Liver (tissue), 9 donors: ENCODE measurements around the gene PNO1. TPM values are rescaled to one million over a fixed set of nuclear protein-coding genes. Genes with fewer than 3 reads are reported as not detected.
A peak's percentile ranks its signal among the peaks of the same experiment; 100 is the strongest.

Experiments used
- DNase-seq: peaks from one replicate; pipeline ENCODE4 v3.0.0-alpha.2; 2017; ENCODE audit warnings: low spot score
- H3K27ac ChIP-seq, 2 donors: one replicate each; pipeline ENCODE4 v1.7.0; 2013; ENCODE audit warnings: inconsistent platforms in 2 of 2, low read length in 2 of 2, control low read depth in 1 of 2, low read depth in 1 of 2, mild to moderate bottlenecking in 1 of 2
- H3K27me3 ChIP-seq, 4 donors: one replicate each; pipeline versions ENCODE4 v1.6.1 to v1.7.0; 2013; ENCODE audit warnings: low read length in 3 of 4, inconsistent platforms in 1 of 4, mild to moderate bottlenecking in 1 of 4, moderate library complexity in 1 of 4; ENCODE audit not compliant: control insufficient read depth in 4 of 4, insufficient read depth in 4 of 4
- H3K36me3 ChIP-seq, 4 donors: one replicate each; pipeline versions ENCODE4 v1.6.1 to v1.7.0; 2013; ENCODE audit warnings: low read length in 3 of 4, mild to moderate bottlenecking in 3 of 4, low read depth in 1 of 4, moderate library complexity in 1 of 4; ENCODE audit not compliant: control insufficient read depth in 4 of 4, insufficient read depth in 3 of 4
- H3K4me1 ChIP-seq, 4 donors: one replicate each; pipeline versions ENCODE4 v1.6.1 to v1.7.0; 2013; ENCODE audit warnings: low read length in 3 of 4, mild to moderate bottlenecking in 3 of 4, moderate library complexity in 1 of 4; ENCODE audit not compliant: control insufficient read depth in 4 of 4, insufficient read depth in 4 of 4
- H3K4me3 ChIP-seq, 3 donors: one replicate each; pipeline versions ENCODE4 v1.6.1 to v1.7.0; 2013; ENCODE audit warnings: low read length in 3 of 3, control low read depth in 1 of 3, low read depth in 1 of 3, mild to moderate bottlenecking in 1 of 3
- H3K9ac ChIP-seq, 2 donors: one replicate each; pipeline ENCODE4 v1.7.0; 2013; ENCODE audit warnings: low read length in 2 of 2, mild to moderate bottlenecking in 2 of 2, moderate library complexity in 2 of 2, control low read depth in 1 of 2, low read depth in 1 of 2
- H3K9me3 ChIP-seq, 4 donors: one replicate each; pipeline versions ENCODE4 v1.6.1 to v1.7.0; 2013; ENCODE audit warnings: low read length in 3 of 4; ENCODE audit not compliant: control insufficient read depth in 4 of 4
- ATF3 ChIP-seq: IDR thresholded peaks from 2 replicates; pipeline ENCODE4 v1.6.1; 2016; ENCODE audit warnings: antibody characterized with exemption
- GABPA ChIP-seq, 2 donors: IDR thresholded peaks in 1 of 2; conservative IDR thresholded peaks in 1 of 2; 2 replicates each; pipeline ENCODE4 v1.6.1; 2016; ENCODE audit warnings: antibody characterized with exemption in 2 of 2, mild to moderate bottlenecking in 1 of 2, moderate library complexity in 1 of 2
- HNF4A ChIP-seq, 2 donors: conservative IDR thresholded peaks; 2 replicates each; pipeline ENCODE4 v1.6.1; 2016; ENCODE audit warnings: antibody characterized with exemption in 2 of 2, mild to moderate bottlenecking in 2 of 2
- NR2F2 ChIP-seq: IDR thresholded peaks from 2 replicates; pipeline ENCODE4 v1.6.1; 2016; ENCODE audit warnings: antibody characterized with exemption
- REST ChIP-seq: IDR thresholded peaks from 2 replicates; pipeline ENCODE4 v1.6.1; 2016; ENCODE audit warnings: antibody characterized with exemption, mild to moderate bottlenecking
- RXRA ChIP-seq, 2 donors: IDR thresholded peaks; 2 replicates each; pipeline ENCODE4 v1.6.1; 2017 to 2018; ENCODE audit warnings: antibody characterized with exemption in 2 of 2, mild to moderate bottlenecking in 1 of 2
- SP1 ChIP-seq: IDR thresholded peaks from 2 replicates; pipeline ENCODE4 v1.6.1; 2018; ENCODE audit warnings: antibody characterized with exemption, mild to moderate bottlenecking
- TAF1 ChIP-seq: conservative IDR thresholded peaks from 2 replicates; pipeline ENCODE4 v1.6.1; 2016; ENCODE audit warnings: antibody characterized with exemption, mild to moderate bottlenecking
- ZBTB33 ChIP-seq: IDR thresholded peaks from 2 replicates; pipeline ENCODE4 v1.6.1; 2016; ENCODE audit warnings: antibody characterized with exemption
- WGBS: extraction: QIAGEN DNeasy Blood & Tissue Kit; methylation state at CpG from one replicate; pipeline ENCODE4 v1.1.7; 2013; 5-methylcytosine and 5-hydroxymethylcytosine counted together
- polyA plus RNA-seq, 2 donors: library from polyadenylated mRNA; stranded (reverse) in 1 of 2; unstranded in 1 of 2; fragments of 200-250 nt in 1 of 2; fragments of >200 nt in 1 of 2; fragmentation: Nextera tagmentation in 1 of 2; extraction: Ambion mirVana in 1 of 2; gene quantifications; one replicate each; pipeline versions ENCODE4 v1.2.1 to v1.2.3, GENCODE V29; 2013 to 2015
- total RNA-seq, 2 donors: library from RNA; depleted of rRNA; stranded (reverse); fragments of >200 nt; gene quantifications; one replicate each; pipeline ENCODE4 v1.2.3, GENCODE V29; 2014
- TF ChIP-seq, protein P1 (sequence below): IDR thresholded peaks from 2 replicates; pipeline ENCODE4 v1.6.1; 2016; ENCODE audit warnings: antibody characterized with exemption
- donor health status: healthy.
- donor health status: healthy.
- donor health status: healthy.
- donor health status: healthy.
- donor health status: healthy.

The PNO1 gene
- total and polyA plus RNA-seq, 4 donors = 5.5 to 9.5 (median 8.4) TPM

- Histone ChIP-seq H3K9me3 (no peaks in the 10 kb centered on the region), H3K36me3 (peaks cover 0 to 5% (median 2%) of the 10 kb centered on the region in 4 donors), H3K9ac (no peak overlapping the region), H3K27ac (no peak overlapping the region), H3K4me3 (no peak overlapping the region), H3K4me1 (peaks cover 4 to 28% (median 23%) of the 10 kb centered on the region in 4 donors), H3K27me3 (no peaks in the 10 kb centered on the region)
- TF ChIP-seq HNF4A (conservative IDR thresholded peaks at IDR 0.05) = no peak
- TF ChIP-seq GABPA (IDR thresholded peaks at IDR 0.05 in 1 of 2, conservative IDR thresholded peaks at IDR 0.05 in 1 of 2) = no peak
- 96% methylated on average over 7 of the region's 7 CpGs for WGBS
- no peak for DNase-seq
Measured at GRCh38 chr2:68155618-68156017, 2.1 kb upstream of the PNO1 start.

GRCh38 chr2:68156419-68156818 lies 1.3 kb upstream of the PNO1 start:
- Histone ChIP-seq H3K9ac (peak overlapping the region; percentile 54 to 75), H3K36me3 (peaks cover 4 to 12% (median 7%) of the 10 kb centered on the region in 4 donors), H3K27me3 (no peaks in the 10 kb centered on the region), H3K4me3 (peak overlapping the region; percentile 96 to 100 (median 99)), H3K4me1 (peaks cover 4 to 28% (median 23%) of the 10 kb centered on the region in 4 donors), H3K9me3 (no peaks in the 10 kb centered on the region), H3K27ac (peak overlapping the region in 1 of 2 donors; percentile 92)
- no peak for TF ChIP-seq SP1
- no peak for TF ChIP-seq ATF3
- TF ChIP-seq TAF1 = no peak
- no peak for TF ChIP-seq GABPA (IDR thresholded peaks at IDR 0.05 in 1 of 2, conservative IDR thresholded peaks at IDR 0.05 in 1 of 2)
- no peak for DNase-seq
- WGBS = 10% methylated on average over 3 of the region's 3 CpGs

- Histone ChIP-seq H3K27me3 (no peaks in the 10 kb centered on the region), H3K4me1 (peaks cover 4 to 28% (median 23%) of the 10 kb centered on the region in 4 donors), H3K4me3 (peak overlapping the region; percentile 96 to 100 (median 99)), H3K9me3 (no peaks in the 10 kb centered on the region), H3K36me3 (peaks cover 4 to 16% (median 8%) of the 10 kb centered on the region in 4 donors), H3K27ac (peak overlapping the region; percentile 92 to 93), H3K9ac (peak overlapping the region; percentile 36 to 75)
- TF ChIP-seq, protein P1, sequence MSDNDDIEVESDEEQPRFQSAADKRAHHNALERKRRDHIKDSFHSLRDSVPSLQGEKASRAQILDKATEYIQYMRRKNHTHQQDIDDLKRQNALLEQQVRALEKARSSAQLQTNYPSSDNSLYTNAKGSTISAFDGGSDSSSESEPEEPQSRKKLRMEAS = no peak
- TF ChIP-seq GABPA (IDR thresholded peaks at IDR 0.05 in 1 of 2, conservative IDR thresholded peaks at IDR 0.05 in 1 of 2) = no peak
- no peak for TF ChIP-seq NR2F2
- no peak for TF ChIP-seq REST
- peak; percentile 43 for DNase-seq
- under 1% methylated on average over 28 of the region's 28 CpGs for WGBS
Measured at GRCh38 chr2:68157002-68157401, 686 bp upstream of the PNO1 start.

- Histone ChIP-seq H3K4me1 (peaks cover 4 to 28% (median 23%) of the 10 kb centered on the region in 4 donors), H3K27ac (peak overlapping the region; percentile 92 to 93), H3K9me3 (no peaks in the 10 kb centered on the region), H3K4me3 (peak overlapping the region; percentile 84 to 100 (median 96)), H3K9ac (peak overlapping the region; percentile 75 to 91), H3K36me3 (peaks cover 4 to 26% (median 13%) of the 10 kb centered on the region in 4 donors), H3K27me3 (no peaks in the 10 kb centered on the region)
- DNase-seq = no peak
- TF ChIP-seq ZBTB33 (no peak), RXRA (IDR thresholded peaks at IDR 0.05) (no peak)
- under 1% methylated on average over 7 of the region's 7 CpGs for WGBS
Measured at GRCh38 chr2:68158134-68158447, 403 bp downstream of the PNO1 start.
